ENCODE measurements around the gene AGPAT1.

DNA sequence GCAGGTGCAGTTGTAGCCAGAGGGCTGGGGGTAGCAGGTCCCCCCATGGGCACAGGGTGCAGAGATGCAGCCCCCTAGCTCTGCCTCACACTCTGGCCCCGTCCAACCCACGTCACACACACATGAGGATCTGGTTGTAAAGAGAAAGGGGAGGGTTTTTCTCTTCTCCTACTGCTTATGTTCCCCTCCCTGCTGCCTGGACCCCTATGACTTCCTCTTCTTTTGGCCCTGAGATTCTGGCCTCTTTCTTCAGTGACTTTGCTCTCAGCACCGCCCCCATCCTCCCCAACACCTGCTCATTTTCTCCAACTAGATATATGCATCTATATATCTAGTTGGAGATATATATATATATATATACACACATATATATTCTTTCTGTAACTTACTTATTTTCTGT is 38.2 kb upstream of the AGPAT1 start:
- TF ChIP-seq, protein P1, sequence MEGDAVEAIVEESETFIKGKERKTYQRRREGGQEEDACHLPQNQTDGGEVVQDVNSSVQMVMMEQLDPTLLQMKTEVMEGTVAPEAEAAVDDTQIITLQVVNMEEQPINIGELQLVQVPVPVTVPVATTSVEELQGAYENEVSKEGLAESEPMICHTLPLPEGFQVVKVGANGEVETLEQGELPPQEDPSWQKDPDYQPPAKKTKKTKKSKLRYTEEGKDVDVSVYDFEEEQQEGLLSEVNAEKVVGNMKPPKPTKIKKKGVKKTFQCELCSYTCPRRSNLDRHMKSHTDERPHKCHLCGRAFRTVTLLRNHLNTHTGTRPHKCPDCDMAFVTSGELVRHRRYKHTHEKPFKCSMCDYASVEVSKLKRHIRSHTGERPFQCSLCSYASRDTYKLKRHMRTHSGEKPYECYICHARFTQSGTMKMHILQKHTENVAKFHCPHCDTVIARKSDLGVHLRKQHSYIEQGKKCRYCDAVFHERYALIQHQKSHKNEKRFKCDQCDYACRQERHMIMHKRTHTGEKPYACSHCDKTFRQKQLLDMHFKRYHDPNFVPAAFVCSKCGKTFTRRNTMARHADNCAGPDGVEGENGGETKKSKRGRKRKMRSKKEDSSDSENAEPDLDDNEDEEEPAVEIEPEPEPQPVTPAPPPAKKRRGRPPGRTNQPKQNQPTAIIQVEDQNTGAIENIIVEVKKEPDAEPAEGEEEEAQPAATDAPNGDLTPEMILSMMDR (IDR thresholded peaks at IDR 0.05), result no peak
- TF ChIP-seq ZFX (IDR thresholded peaks at IDR 0.05; ENCODE audit: borderline replicate concordance), result no peak

Measured in 22Rv1 (cell line).